ENCODE data around the gene CDPF1.

Gene CDPF1

DNA sequence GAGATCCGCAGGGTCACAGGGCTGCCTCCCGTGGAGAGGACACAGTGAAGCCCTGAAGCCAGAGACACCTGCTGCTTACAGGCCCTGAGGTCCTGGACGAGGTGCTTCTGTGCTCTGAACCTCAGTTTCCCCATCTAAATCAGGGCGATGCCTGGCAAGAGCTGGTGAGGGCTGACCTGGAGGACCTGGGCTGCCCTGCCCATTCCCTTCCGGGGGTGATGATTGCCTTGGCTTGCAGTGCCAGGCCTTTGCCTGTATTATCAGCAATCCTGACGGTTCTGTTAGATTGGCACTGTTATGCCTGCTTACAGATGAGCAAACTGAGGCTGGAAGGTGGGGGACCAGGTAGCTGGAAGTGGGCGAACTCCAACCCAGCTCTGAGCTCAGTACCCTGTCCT lies 38.8 kb upstream of the CDPF1 start:
- H3K4me3 ChIP-seq (ENCODE audit: low read depth, low read length): peak overlapping the region; percentile 80
- TF ChIP-seq, protein P1, sequence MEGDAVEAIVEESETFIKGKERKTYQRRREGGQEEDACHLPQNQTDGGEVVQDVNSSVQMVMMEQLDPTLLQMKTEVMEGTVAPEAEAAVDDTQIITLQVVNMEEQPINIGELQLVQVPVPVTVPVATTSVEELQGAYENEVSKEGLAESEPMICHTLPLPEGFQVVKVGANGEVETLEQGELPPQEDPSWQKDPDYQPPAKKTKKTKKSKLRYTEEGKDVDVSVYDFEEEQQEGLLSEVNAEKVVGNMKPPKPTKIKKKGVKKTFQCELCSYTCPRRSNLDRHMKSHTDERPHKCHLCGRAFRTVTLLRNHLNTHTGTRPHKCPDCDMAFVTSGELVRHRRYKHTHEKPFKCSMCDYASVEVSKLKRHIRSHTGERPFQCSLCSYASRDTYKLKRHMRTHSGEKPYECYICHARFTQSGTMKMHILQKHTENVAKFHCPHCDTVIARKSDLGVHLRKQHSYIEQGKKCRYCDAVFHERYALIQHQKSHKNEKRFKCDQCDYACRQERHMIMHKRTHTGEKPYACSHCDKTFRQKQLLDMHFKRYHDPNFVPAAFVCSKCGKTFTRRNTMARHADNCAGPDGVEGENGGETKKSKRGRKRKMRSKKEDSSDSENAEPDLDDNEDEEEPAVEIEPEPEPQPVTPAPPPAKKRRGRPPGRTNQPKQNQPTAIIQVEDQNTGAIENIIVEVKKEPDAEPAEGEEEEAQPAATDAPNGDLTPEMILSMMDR (IDR thresholded peaks at IDR 0.05; ENCODE audit: low read depth, low read length, missing control alignments): no peak
- no peak for DNase-seq (ENCODE audit: low read depth)

DNA sequence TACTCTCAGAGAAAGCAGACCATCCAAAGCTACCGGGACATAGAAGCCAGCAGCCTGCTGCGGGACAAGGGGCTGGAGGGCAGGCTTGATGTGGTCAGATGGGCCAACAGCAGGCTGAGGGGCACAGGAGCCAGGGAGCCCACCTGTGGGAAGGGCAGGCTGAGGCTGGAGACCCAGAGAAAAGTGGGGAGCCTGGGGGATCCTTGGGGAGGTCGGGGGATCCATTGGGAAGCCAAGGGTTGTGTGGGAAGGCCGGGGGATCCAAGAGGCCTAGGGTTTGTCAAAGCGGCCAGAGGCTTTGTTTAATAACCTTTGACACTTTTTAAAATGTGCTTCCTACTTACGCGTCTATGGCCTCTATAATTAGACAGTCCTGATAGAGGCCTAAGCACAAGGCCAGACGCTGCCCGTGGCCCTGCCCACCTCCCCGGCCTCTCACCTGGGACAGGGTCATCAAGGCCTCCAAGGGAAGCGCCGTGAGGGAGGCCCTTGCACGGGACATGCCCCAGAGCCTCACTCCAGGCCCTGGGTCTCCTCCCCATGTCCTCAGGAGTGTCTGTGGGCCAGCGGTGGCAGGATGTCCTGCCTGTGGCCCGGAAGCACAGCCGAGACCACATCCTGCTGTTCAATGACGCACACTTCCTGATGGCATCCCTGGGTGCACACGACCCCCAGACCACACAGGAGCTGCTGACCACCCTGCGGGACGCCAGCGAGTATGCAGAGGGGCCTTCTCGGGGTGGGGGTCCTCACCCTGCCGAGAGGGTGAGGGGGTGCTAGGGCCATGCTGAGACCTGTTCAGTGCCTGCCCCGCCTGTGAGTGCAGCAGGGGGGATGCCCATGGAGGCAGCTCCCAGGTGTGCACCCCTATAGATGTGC lies 38.0 kb upstream of the CDPF1 start:
- peak overlapping the region; percentile 80 for H3K4me3 ChIP-seq (ENCODE audit: low read depth, low read length)
- peak; percentile 55 for DNase-seq (ENCODE audit: low read depth)

DNA sequence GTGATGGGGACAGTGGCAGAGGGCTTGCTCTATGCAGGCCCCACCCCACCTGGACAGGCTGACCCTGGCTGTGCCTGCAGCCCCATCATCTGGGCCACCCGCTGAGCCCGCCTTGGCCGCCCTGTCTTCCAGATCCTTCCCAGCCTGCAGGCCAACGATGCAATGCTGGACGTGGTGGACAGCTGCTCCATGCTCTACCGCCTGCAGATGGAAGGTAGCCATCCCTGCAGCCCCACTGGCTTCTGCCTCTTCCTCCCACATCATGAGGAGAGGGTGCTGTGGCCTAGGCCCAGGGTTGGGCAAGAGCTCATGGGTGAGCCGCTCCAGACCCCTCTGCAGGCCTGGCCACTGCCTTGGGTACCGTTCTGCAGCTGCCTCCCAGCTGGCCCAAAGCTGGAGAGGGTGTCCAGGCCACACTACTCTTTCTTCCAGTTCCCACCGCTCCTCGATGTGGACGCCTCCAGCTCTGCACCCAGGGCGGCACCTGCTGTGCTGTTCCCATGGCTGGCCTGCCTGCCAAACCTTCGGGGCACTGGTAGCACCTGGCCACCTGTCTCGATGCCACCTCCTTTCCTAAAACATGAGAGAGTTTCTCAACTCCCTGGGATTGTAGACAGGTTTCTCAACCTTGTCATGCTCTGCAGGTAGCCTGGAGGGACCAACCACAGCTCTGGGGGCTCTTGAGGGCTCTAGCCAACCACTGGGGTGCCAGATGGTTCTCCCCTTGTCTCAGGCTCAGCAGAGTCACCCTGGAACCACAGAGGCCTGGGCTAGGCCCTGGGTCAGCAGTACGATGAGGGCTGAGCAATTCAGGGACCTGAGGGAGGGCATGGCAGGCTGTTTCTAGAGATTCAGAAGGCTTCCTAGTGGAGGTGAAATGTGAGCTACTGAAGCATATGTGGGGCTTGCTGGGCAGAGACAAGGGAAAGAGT lies 37.1 kb upstream of the CDPF1 start:
- peak overlapping the region; percentile 80 for H3K4me3 ChIP-seq (ENCODE audit: low read depth, low read length)
- TF ChIP-seq, protein P1 (IDR thresholded peaks at IDR 0.05; ENCODE audit: low read depth, low read length, missing control alignments): no peak
- no peak for DNase-seq (ENCODE audit: low read depth)

More for the DNA sequence above, 38.0 kb upstream of the CDPF1 start:
- TF ChIP-seq, protein P1 (IDR thresholded peaks at IDR 0.05; ENCODE audit: low read depth, low read length, missing control alignments): no peak

DNA sequence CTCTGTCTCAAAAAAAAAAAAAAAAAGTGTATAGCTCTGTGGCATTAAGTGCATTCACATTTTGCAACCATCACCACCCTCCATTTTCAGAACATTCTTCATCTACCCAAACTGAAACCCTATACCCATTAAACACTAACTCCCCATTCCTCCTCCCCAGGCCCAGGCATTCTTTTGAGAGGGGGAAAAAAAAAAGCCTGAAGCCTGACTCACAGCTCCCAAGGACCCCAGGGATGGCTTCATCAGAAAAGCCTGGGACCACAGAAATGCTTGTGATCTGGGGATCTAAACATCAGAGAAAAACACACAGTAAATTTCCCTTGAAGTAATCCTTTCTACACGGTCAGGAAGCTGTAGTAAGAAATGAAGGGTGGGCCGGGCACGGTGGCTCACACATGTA lies 35.9 kb upstream of the CDPF1 start:
- no peak for DNase-seq (ENCODE audit: low read depth)
- no peak overlapping the region for H3K4me3 ChIP-seq (ENCODE audit: low read depth, low read length)
- TF ChIP-seq, protein P1 (IDR thresholded peaks at IDR 0.05; ENCODE audit: low read depth, low read length, missing control alignments): no peak

DNA sequence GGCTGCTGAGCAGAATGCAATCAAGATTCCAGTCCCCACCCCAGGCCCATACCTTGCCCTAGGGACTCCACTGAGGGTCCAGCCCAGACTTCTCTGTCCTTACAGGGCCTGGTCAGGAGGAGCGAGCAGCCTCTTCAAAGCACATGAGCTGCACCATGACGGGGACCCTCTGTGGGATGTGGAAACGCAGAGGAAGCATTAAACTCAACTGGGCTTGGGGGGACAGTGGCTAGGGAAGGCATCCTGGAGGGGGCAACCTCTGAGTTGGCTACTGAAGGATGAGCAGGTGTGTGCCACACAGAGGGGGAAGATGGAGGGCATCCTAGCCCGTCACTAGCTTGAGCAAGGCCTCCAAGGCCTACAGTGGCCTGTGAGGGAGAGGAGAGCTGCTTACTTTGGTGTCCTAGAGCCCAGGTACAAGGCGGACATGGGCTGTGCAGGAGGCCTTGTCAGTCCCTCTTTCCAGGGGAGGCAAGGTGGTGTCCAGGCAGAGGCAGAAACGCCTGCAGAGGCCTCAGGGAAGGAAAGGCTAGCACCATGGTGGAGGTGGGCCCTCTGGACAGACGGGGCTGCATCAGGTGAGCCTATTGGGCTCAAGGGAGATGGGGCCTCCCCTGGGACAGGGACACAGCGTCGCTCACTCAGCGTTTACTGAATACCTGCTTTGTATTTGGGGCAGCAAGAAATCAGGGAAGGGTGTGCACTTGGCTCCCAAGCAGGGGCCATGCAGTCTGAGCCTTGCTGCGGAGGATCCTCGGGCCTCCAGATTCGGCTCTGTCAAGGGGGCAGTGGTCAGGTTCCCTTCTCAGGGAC lies 32.0 kb upstream of the CDPF1 start:
- no peak for DNase-seq (ENCODE audit: low read depth)
- TF ChIP-seq, protein P1 (IDR thresholded peaks at IDR 0.05; ENCODE audit: low read depth, low read length, missing control alignments): no peak
- H3K4me3 ChIP-seq (ENCODE audit: low read depth, low read length): no peak overlapping the region

DNA sequence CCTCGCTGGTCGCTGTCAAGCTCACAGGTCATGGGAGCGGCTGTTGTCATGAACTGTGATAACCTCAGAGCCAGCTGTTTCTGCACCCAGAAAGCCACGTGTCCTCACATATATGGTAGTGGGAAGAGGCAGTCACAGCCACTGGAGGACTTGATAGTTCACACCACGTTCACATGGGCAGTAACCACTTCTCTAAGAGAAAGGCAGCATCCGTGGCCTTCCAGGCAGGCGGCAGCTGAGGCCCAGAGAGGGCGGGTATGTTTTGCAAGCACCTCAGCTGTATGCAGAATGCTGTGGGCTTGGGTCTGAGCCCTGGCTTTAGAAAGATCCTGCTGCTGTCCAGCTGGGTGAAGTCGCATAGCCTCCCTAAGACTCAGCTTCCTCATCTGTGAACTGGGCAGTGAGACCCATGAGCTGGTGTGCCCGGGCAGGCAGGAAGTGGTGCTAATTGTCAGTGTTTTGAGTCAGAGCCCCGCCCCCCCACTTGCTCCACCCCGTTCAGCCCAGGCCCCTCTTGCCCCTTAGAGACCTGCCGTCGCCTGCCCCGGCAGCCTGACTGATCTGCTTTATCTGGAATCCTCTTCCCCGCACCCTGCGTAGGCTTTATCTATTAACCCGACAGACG lies 31.0 kb upstream of the CDPF1 start:
- no peak overlapping the region for H3K4me3 ChIP-seq (ENCODE audit: low read depth, low read length)
- DNase-seq (ENCODE audit: low read depth): no peak
- TF ChIP-seq, protein P1 (IDR thresholded peaks at IDR 0.05; ENCODE audit: low read depth, low read length, missing control alignments): no peak
